GM12892 (cell line): ENCODE results near the gene SNORC.

Source experiments
- POLR2A ChIP-seq: IDR thresholded peaks from 2 replicates; pipeline ENCODE4 v1.6.1; 2011; ENCODE audit warnings: low read depth, low read length, control low read depth
- POLR2AphosphoS5 ChIP-seq: IDR thresholded peaks from 2 replicates; pipeline ENCODE4 v1.6.1; 2011; ENCODE audit warnings: low read depth, low read length, control low read depth

GRCh38 chr2:232911712-232912277 lies 41.7 kb downstream of the SNORC start:
- TF ChIP-seq POLR2A, result no peak
- no peak for TF ChIP-seq POLR2AphosphoS5
